HCT116 (cell line): ENCODE results near the gene CCDC148. TPM values are rescaled to one million over a fixed set of nuclear protein-coding genes. Genes with fewer than 3 reads are reported as not detected.

Experiments used
- ATAC-seq: fragments of 200-7000 bp; cut with Tn5 transposase; 2 replicates; pipeline ENCODE4 v1.9.1; 2020; ENCODE audit warnings: mild to moderate bottlenecking, moderate library complexity
- BruUV-seq: library from RNA; stranded (reverse); fragments of 400-500 nt; replicated peaks from 2 replicates; lab custom pipeline; 2021; lab: Mats Ljungman, UMichigan
- CTCF ChIA-PET: fragments of 300-600 bp; sonication (Branson Sonifier 250); formaldehyde crosslinking; loops from one replicate; lab custom pipeline; 2021; ENCODE audit warnings: antibody characterized with exemption; lab: Charles Lee
- POLR2A ChIA-PET: fragments of 300-600, 350-600 bp; sonication (Branson Sonifier 250); formaldehyde crosslinking; loops from one replicate; lab custom pipeline; 2021; ENCODE audit warnings: antibody characterized with exemption; lab: Charles Lee
- RAD21 ChIA-PET, 2 experiments: fragments of 300-600 bp; sonication (Branson Sonifier 250); formaldehyde crosslinking; loops; one replicate each; lab custom pipeline; 2023; ENCODE audit warnings: low total read pairs in 2 of 2; ENCODE audit not compliant: uncharacterized antibody in 2 of 2, unreplicated experiment in 2 of 2, low non-redundant PET in 1 of 2; lab: Charles Lee
- DNase-seq: peaks from one replicate; pipeline ENCODE4 v3.0.0-alpha.2; 2010; ENCODE audit warnings: low read depth, low spot score
- H2AFZ ChIP-seq: fragments of 200-600 bp; shearing (Covaris generic), sonication (generic); 2 replicates; pipeline ENCODE4 v1.6.1; 2017; ENCODE audit warnings: low read depth, mixed run types, mixed read lengths, antibody characterized with exemption, low read length; ENCODE audit not compliant: poor library complexity, severe bottlenecking
- H3K27ac ChIP-seq: 2 replicates; pipeline ENCODE4 v1.5.1; 2012; ENCODE audit warnings: low read depth, low read length
- H3K27me3 ChIP-seq: fragments of 200-600 bp; sonication (generic); 2 replicates; pipeline ENCODE4 v1.6.1; 2016; ENCODE audit warnings: mixed run types, low read length, mixed read lengths; ENCODE audit not compliant: insufficient read depth
- H3K36me3 ChIP-seq, 2 experiments: fragments of 200-500 bp in 1 of 2; fragments of 200-600 bp in 1 of 2; sonication (Bioruptor generic) in 1 of 2; sonication (generic) in 1 of 2; 2 replicates each; pipeline versions ENCODE4 v1.5.1 to v1.6.1; 2014 to 2016; ENCODE audit warnings: low read length in 2 of 2, inconsistent platforms in 1 of 2, mixed read lengths in 1 of 2, mixed run types in 1 of 2; ENCODE audit not compliant: insufficient read depth in 2 of 2, control insufficient read depth in 1 of 2
- H3K4me1 ChIP-seq, 2 experiments: fragments of 200-600 bp in 1 of 2; sonication (generic) in 1 of 2; 2 replicates each; pipeline versions ENCODE4 v1.5.1 to v1.6.1; 2012 to 2017; ENCODE audit warnings: low read length in 2 of 2, inconsistent platforms in 1 of 2, mild to moderate bottlenecking in 1 of 2, mixed read lengths in 1 of 2, mixed run types in 1 of 2, moderate library complexity in 1 of 2; ENCODE audit not compliant: insufficient read depth in 2 of 2, control insufficient read depth in 1 of 2
- H3K4me2 ChIP-seq: fragments of 200-600 bp; sonication (generic); 2 replicates; pipeline ENCODE4 v1.6.1; 2017; ENCODE audit warnings: mixed run types, low read length, mixed read lengths
- H3K4me3 ChIP-seq, 2 experiments: fragments of 200-600 bp in 1 of 2; sonication (generic) in 1 of 2; replicated peaks in 1 of 2; 2 replicates each; pipeline ENCODE4 v1.5.1; 2011 to 2016; ENCODE audit warnings: low read length in 2 of 2, control low read depth in 1 of 2, low read depth in 1 of 2, mild to moderate bottlenecking in 1 of 2, mixed read lengths in 1 of 2, mixed run types in 1 of 2
- H3K79me2 ChIP-seq: fragments of 200-600 bp; sonication (generic); 2 replicates; pipeline ENCODE4 v1.6.1; 2017; ENCODE audit warnings: mild to moderate bottlenecking, mixed run types, low read length, moderate library complexity, mixed read lengths; ENCODE audit not compliant: insufficient read depth
- H3K9ac ChIP-seq: fragments of 200-600 bp; sonication (generic); 2 replicates; pipeline ENCODE4 v1.6.1; 2016; ENCODE audit warnings: low read length, mixed read lengths
- H3K9me2 ChIP-seq: fragments of 200-600 bp; sonication (generic), shearing (Covaris generic); 2 replicates; pipeline ENCODE4 v1.6.1; 2017; ENCODE audit warnings: mixed run types, mild to moderate bottlenecking, moderate library complexity; ENCODE audit not compliant: insufficient read depth
- H3K9me3 ChIP-seq, 2 experiments: fragments of 200-500 bp in 1 of 2; fragments of 200-600 bp in 1 of 2; sonication (Bioruptor generic) in 1 of 2; sonication (generic) in 1 of 2; 2 replicates each; pipeline ENCODE4 v1.6.1; 2014 to 2017; ENCODE audit warnings: low read length in 2 of 2, mixed read lengths in 2 of 2, inconsistent platforms in 1 of 2, low read depth in 1 of 2, mild to moderate bottlenecking in 1 of 2, mixed run types in 1 of 2, moderate library complexity in 1 of 2; ENCODE audit not compliant: control insufficient read depth in 1 of 2, insufficient read depth in 1 of 2
- H4K20me1 ChIP-seq: fragments of 200-600 bp; sonication (generic), shearing (Covaris generic); 2 replicates; pipeline ENCODE4 v1.6.1; 2017; ENCODE audit warnings: mixed run types, mild to moderate bottlenecking, moderate library complexity; ENCODE audit not compliant: insufficient read depth
- CEBPB ChIP-seq: IDR thresholded peaks from 2 replicates; pipeline ENCODE4 v1.6.1; 2012; ENCODE audit warnings: low read depth
- EGR1 ChIP-seq: IDR thresholded peaks from 2 replicates; pipeline ENCODE4 v1.6.1; 2012; ENCODE audit warnings: low read depth
- ELF1 ChIP-seq: IDR thresholded peaks from 2 replicates; pipeline ENCODE4 v1.6.1; 2012; ENCODE audit warnings: low read depth, borderline replicate concordance
- EZH2 ChIP-seq: fragments of 200-600 bp; sonication (generic); IDR thresholded peaks from 2 replicates; pipeline ENCODE4 v1.6.1; 2017; ENCODE audit warnings: antibody characterized with exemption, mixed run types
- FOSL1 ChIP-seq: IDR thresholded peaks from 2 replicates; pipeline ENCODE4 v1.6.1; 2012; ENCODE audit warnings: low read depth
- JUND ChIP-seq: IDR thresholded peaks from 2 replicates; pipeline ENCODE4 v1.6.1; 2012
- POLR2AphosphoS5 ChIP-seq: IDR thresholded peaks from 2 replicates; pipeline ENCODE4 v1.6.1; 2011; ENCODE audit warnings: mild to moderate bottlenecking, low read depth, low read length, moderate library complexity
- SRF ChIP-seq: IDR thresholded peaks from 2 replicates; pipeline ENCODE4 v1.6.1; 2012; ENCODE audit warnings: low read depth
- TCF7L2 ChIP-seq: IDR thresholded peaks from 2 replicates; pipeline ENCODE4 v1.7.0; 2011; ENCODE audit warnings: borderline replicate concordance, inconsistent platforms; ENCODE audit not compliant: insufficient read depth, insufficient read length; ENCODE audit errors: extremely low read depth
- YY1 ChIP-seq: IDR thresholded peaks from 2 replicates; pipeline ENCODE4 v1.6.1; 2011; ENCODE audit warnings: low read length, low read depth, moderate library complexity, mild to moderate bottlenecking; ENCODE audit not compliant: insufficient replicate concordance; ENCODE audit errors: extremely low read depth
- ZFX ChIP-seq: fragments of 450-650 bp; IDR thresholded peaks from 2 replicates; pipeline ENCODE4 v1.6.1; 2017
- ZNF274 ChIP-seq: fragments of 200-500 bp; sonication (Bioruptor generic); IDR thresholded peaks from 2 replicates; pipeline ENCODE4 v1.6.1; 2014; ENCODE audit warnings: mild to moderate bottlenecking, low read depth, low read length, inconsistent platforms
- intact Hi-C: fragments of 100-400 bp; cut with micrococcal nuclease; formaldehyde crosslinking; loops from 2 replicates; pipeline ENCODE4 v1.10.0; 2022
- total RNA-seq: library from RNA; stranded (reverse); gene quantifications from one replicate; pipeline ENCODE4 v1.2.1, GENCODE V29; 2021; ENCODE audit not compliant: unreplicated experiment
- TF ChIP-seq, protein P1 (sequence below): IDR thresholded peaks from 2 replicates; pipeline ENCODE4 v1.6.1; 2012
- TF ChIP-seq, protein P2 (sequence below): IDR thresholded peaks from 2 replicates; pipeline ENCODE4 v1.6.1; 2012
- TF ChIP-seq, protein P3 (sequence below), 3 experiments: fragments of 200-600 bp in 1 of 3; sonication (generic) in 1 of 3; IDR thresholded peaks in 2 of 3; conservative IDR thresholded peaks in 1 of 3; 2 replicates each; pipeline ENCODE4 v1.5.1; 2012 to 2017; ENCODE audit warnings: low read depth in 2 of 3, low read length in 2 of 3, antibody characterized with exemption in 1 of 3, borderline replicate concordance in 1 of 3, control low read depth in 1 of 3, mild to moderate bottlenecking in 1 of 3, mixed read lengths in 1 of 3, mixed run types in 1 of 3, moderate library complexity in 1 of 3; ENCODE audit not compliant: insufficient read depth in 1 of 3

The CCDC148 gene
- total RNA-seq, 1 experiment from 2014 or later, result 0.59 TPM

DNA sequence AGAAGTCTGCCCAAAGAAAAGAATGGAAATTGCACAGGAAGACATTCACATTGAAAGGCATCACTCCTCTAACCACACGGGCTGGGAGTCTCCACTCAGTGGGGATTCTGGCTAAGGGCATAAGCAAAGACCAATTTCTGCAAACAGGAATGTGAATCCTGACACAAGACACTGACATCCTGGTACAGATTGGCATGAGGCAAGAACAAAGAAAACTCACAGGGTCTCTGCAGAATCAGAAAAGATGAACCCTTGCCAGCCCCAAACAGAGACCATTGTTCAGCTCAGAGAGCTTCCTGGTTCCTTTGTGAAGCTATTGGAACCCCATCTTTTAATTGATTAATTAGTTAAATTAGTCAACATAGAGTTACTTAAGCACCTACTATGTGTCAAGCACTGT, 272.6 kb downstream of the CCDC148 start (continued):
- TF ChIP-seq, protein P1, sequence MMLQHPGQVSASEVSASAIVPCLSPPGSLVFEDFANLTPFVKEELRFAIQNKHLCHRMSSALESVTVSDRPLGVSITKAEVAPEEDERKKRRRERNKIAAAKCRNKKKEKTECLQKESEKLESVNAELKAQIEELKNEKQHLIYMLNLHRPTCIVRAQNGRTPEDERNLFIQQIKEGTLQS, result no peak
- no peak for TF ChIP-seq JUND
- TF ChIP-seq ZNF274, result no peak
- TF ChIP-seq, all 23 proteins: peak for 0

DNA sequence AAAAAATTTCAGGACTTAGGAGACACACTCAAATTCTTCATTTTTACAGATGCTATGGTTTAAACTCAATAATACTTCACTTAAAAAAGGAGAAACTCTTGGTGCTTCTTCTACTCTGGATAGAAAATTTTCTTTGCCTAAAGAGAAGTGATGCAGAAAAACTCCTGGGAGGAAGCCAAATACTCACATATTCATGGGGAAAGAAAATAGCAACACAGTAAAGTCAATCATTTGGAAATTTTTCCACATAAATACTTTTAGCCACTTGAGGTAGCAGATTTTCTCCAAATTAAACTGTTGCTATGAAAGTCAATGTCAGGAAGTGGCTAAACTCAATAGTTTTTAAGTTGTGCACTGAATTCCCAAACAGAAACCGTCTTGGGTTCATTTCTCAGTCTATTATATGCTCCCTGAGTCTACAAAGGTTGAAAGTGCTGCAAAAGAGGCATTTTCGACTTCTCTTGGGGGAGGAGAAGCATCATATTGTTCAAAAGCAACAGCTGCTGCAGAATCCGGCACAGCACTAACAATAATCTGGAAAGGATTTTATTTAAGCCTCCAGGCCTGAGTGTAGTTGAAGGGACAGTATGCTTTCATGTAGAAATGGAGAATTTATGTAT, 273.8 kb downstream of the CCDC148 start:
- POLR2A ChIA-PET, result no interaction called here
- Histone ChIP-seq H3K36me3 (no peaks in the 10 kb centered on the region), H3K27me3 (no peaks in the 10 kb centered on the region), H3K9ac (no peak overlapping the region), H3K4me1 (no peaks in the 10 kb centered on the region), H3K79me2 (no peaks in the 10 kb centered on the region), H3K4me3 (no peak overlapping the region), H3K4me2 (no peak overlapping the region), H3K9me3 (no peaks in the 10 kb centered on the region), H2AFZ (no peak overlapping the region), H3K9me2 (no peaks in the 10 kb centered on the region), H3K27ac (no peak overlapping the region), H4K20me1 (no peaks in the 10 kb centered on the region)
- ATAC-seq (no peak), DNase-seq (no peak)
- CTCF ChIA-PET, result no interaction called here
- intact Hi-C loops, result no loop called here
- no TSS peak for BruUV-seq
- RAD21 ChIA-PET, result no interaction called here
- TF ChIP-seq POLR2AphosphoS5, result no peak
- TF ChIP-seq SRF, result no peak
- TF ChIP-seq, protein P2, sequence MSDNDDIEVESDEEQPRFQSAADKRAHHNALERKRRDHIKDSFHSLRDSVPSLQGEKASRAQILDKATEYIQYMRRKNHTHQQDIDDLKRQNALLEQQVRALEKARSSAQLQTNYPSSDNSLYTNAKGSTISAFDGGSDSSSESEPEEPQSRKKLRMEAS, result no peak
- TF ChIP-seq, protein P3, sequence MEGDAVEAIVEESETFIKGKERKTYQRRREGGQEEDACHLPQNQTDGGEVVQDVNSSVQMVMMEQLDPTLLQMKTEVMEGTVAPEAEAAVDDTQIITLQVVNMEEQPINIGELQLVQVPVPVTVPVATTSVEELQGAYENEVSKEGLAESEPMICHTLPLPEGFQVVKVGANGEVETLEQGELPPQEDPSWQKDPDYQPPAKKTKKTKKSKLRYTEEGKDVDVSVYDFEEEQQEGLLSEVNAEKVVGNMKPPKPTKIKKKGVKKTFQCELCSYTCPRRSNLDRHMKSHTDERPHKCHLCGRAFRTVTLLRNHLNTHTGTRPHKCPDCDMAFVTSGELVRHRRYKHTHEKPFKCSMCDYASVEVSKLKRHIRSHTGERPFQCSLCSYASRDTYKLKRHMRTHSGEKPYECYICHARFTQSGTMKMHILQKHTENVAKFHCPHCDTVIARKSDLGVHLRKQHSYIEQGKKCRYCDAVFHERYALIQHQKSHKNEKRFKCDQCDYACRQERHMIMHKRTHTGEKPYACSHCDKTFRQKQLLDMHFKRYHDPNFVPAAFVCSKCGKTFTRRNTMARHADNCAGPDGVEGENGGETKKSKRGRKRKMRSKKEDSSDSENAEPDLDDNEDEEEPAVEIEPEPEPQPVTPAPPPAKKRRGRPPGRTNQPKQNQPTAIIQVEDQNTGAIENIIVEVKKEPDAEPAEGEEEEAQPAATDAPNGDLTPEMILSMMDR (IDR thresholded peaks at IDR 0.05 in 2 of 3, conservative IDR thresholded peaks at IDR 0.05 in 1 of 3; ENCODE audit: borderline replicate concordance in 1 of 3, insufficient read depth in 1 of 3, low read depth in 2 of 3, low read length in 2 of 3), result no peak
- no peak for TF ChIP-seq CEBPB
- TF ChIP-seq FOSL1, result no peak
- TF ChIP-seq, protein P1, result no peak
- TF ChIP-seq TCF7L2, result no peak
- TF ChIP-seq EZH2, result no peak
- no peak for TF ChIP-seq ELF1
- TF ChIP-seq EGR1, result no peak
- TF ChIP-seq ZFX, result no peak
- TF ChIP-seq YY1, result no peak
